ENCODE data around the gene MRAP. TPM values are rescaled to one million over a fixed set of nuclear protein-coding genes. Genes with fewer than 3 reads are reported as not detected.

The MRAP gene
- total RNA-seq, 1 donor, result not detected

DNA sequence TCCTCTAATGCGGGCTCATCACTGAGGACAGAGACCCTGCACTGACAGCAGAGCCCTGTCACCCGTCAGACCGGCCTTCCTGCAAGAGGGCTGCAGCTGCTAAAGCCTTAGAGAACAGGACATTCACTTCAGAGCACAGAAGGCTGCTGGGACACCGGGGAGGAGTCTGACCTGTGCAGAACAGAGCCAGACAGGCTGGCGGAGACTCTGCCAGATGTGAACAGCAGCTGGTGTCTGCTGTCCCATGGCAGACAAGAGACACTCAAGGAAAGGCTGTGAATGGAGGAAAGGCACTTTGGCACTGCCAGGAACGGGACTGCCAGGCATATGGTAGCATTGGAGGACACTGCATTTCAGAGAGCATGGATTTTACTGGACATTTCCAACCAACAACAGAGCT, 21.4 kb downstream of the MRAP start:
- no peak for DNase-seq (ENCODE audit: low read depth)
- no peak overlapping the region for H3K4me3 ChIP-seq (ENCODE audit: low read depth, low read length)
- TF ChIP-seq, protein P1, sequence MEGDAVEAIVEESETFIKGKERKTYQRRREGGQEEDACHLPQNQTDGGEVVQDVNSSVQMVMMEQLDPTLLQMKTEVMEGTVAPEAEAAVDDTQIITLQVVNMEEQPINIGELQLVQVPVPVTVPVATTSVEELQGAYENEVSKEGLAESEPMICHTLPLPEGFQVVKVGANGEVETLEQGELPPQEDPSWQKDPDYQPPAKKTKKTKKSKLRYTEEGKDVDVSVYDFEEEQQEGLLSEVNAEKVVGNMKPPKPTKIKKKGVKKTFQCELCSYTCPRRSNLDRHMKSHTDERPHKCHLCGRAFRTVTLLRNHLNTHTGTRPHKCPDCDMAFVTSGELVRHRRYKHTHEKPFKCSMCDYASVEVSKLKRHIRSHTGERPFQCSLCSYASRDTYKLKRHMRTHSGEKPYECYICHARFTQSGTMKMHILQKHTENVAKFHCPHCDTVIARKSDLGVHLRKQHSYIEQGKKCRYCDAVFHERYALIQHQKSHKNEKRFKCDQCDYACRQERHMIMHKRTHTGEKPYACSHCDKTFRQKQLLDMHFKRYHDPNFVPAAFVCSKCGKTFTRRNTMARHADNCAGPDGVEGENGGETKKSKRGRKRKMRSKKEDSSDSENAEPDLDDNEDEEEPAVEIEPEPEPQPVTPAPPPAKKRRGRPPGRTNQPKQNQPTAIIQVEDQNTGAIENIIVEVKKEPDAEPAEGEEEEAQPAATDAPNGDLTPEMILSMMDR (IDR thresholded peaks at IDR 0.05; ENCODE audit: insufficient read depth, low read depth, low read length), result no peak

DNA sequence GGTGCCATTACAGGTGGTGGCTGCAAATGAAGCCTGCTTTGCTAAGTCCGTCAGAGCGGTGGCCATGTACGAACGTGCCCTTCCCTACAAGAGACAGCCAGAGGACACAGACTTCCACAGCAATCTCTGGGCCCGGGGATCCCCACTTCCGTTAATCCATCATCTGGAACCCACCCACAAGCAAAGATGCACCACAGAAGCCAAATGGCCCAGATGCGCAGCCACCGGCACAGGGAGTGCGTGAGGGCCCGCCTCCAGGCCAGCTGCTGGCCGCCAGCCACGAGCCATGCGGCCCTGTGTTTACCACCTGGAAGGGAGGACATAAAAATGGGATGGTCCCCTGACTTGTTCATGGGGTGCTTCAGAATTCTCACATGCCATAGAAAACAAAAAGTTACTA, 22.1 kb downstream of the MRAP start:
- TF ChIP-seq, protein P1 (IDR thresholded peaks at IDR 0.05; ENCODE audit: insufficient read depth, low read depth, low read length), result no peak

DNA sequence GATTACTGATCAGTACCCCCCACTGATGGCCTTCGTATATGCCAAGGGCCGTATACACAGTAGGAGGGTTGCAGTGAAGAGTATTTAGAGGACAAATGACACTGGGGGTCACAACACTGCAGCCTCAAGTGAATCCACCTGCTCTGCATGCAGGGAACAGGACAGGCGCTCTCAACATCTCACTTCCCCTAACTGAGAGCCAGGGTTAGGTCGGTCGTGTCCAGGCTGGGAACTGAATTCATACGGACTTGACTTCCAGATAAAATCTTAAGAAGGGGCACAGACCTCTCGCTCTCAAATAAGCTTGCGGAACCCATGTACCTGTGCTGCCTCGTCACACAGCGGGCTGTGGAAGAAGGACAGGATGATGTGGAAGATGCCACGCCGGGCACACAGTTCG, 22.8 kb downstream of the MRAP start:
- TF ChIP-seq, protein P1 (IDR thresholded peaks at IDR 0.05; ENCODE audit: insufficient read depth, low read depth, low read length), result no peak
- DNase-seq (ENCODE audit: low read depth), result no peak
- H3K4me3 ChIP-seq (ENCODE audit: low read depth, low read length), result no peak overlapping the region

More for the DNA sequence above, 22.1 kb downstream of the MRAP start:
- no peak overlapping the region for H3K4me3 ChIP-seq (ENCODE audit: low read depth, low read length)
- no peak for DNase-seq (ENCODE audit: low read depth)

DNA sequence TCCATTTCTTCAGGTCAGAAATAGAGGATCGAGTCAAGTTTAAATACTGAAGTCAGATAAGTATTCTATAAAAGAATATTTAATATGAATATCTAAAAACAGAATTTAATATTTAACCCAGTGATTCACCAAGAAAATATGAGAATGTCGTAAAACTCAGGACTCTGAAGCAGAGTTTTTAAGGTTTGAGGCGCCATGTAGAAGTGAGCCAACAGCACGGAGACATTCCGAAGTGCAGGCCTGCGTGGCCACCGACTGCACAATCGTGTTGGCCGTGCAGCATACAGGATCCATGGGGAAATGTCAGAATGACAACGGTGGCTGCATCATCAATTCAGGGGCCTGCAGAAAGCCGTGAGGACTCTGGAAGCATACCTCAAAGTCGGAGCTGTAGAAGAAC, 23.4 kb downstream of the MRAP start:
- no peak overlapping the region for H3K4me3 ChIP-seq (ENCODE audit: low read depth, low read length)
- no peak for DNase-seq (ENCODE audit: low read depth)
- TF ChIP-seq, protein P1 (IDR thresholded peaks at IDR 0.05; ENCODE audit: insufficient read depth, low read depth, low read length), result no peak

DNA sequence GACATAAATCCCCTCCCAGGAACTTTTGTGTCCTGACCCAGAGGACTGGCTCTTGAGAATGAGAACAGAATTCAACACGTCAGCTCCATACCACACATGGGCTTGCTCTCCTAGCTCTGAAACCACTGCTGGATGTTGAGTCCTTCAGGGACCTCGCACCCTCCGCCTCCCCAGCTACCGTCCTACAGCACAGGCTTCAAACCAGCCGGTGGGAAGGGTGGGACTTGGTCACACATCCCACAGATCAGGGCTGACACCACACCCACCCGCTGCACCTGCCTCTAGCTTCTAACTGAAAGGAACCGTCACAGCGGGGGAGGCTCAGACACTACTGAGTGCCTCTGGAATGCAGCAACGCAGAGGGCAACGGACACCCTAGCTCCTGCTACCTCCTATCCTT, 24.0 kb downstream of the MRAP start:
- no peak overlapping the region for H3K4me3 ChIP-seq (ENCODE audit: low read depth, low read length)
- DNase-seq (ENCODE audit: low read depth), result no peak
- TF ChIP-seq, protein P1 (IDR thresholded peaks at IDR 0.05; ENCODE audit: insufficient read depth, low read depth, low read length), result no peak

DNA sequence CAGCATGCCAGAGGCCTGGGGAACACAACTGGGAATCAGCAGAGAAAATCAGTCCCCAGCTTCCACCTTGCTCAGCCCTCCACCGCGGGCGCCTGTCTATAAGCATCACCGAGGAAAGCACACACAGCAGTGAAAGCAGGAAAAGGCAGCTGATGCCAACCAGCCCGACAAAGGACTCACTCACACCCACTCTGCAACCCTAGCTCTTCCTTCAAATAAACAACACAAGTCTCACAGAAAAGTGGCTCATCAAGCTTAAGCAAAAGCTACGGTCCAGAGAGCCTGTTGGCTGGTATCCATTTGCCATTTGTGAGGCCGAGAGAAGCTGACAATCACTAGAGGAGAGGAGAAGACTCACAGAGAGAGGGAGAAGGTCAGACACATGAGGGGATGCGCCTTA, 27.1 kb downstream of the MRAP start:
- H3K4me3 ChIP-seq (ENCODE audit: low read depth, low read length), result no peak overlapping the region
- TF ChIP-seq, protein P1 (IDR thresholded peaks at IDR 0.05; ENCODE audit: insufficient read depth, low read depth, low read length), result no peak
- DNase-seq (ENCODE audit: low read depth), result no peak

DNA sequence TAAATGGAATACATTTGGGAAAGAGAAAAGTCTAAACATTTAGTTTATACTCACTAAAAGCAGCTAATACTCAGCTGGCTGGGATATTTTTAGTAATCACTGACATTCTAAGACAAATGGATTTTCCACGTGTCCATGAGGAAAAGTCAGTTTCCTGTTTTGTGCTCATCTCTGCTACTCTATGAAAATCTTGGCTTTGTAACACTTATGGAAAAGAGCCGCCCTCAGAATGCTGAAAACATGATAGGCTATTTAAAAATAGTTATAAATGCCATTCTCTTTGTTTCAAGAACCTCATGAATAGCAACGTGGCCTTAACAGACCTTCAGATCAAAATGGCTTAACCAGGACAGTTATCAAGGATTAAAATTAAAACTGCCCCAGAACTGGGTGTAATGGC, 29.9 kb downstream of the MRAP start:
- no peak overlapping the region for H3K4me3 ChIP-seq (ENCODE audit: low read depth, low read length)
- TF ChIP-seq, protein P1 (IDR thresholded peaks at IDR 0.05; ENCODE audit: insufficient read depth, low read depth, low read length), result no peak
- peak; percentile 30 for DNase-seq (ENCODE audit: low read depth)

Data from fibroblast of villous mesenchyme (primary cell).